Measurements from ENCODE around the gene SSTR1.

SSTR1 gene

GRCh38 chr14:38243696-38244240 lies 36.1 kb downstream of the SSTR1 start:
- no peak for DNase-seq

- DNase-seq, result no peak
Observed at GRCh38 chr14:38248321-38249028, 40.8 kb downstream of the SSTR1 start.

- no peak for DNase-seq
Observed at GRCh38 chr14:38250331-38250730, 42.6 kb downstream of the SSTR1 start.

- no peak for DNase-seq
Observed at GRCh38 chr14:38252066-38252710, 44.5 kb downstream of the SSTR1 start.

GRCh38 chr14:38253676-38254075 lies 46.0 kb downstream of the SSTR1 start:
- no peak for DNase-seq

- no peak for DNase-seq
Observed at GRCh38 chr14:38254571-38255407, 47.1 kb downstream of the SSTR1 start.

- peak; percentile 1 for DNase-seq
Observed at GRCh38 chr14:38255408-38255672, 47.6 kb downstream of the SSTR1 start.

GRCh38 chr14:38255673-38256532 lies 48.2 kb downstream of the SSTR1 start, which contains the start of gene CLEC14A:
CLEC14A (minus strand) TSS chr14:38256093; CDS start chr14:38256022, 71 bp downstream.
- DNase-seq, result no peak

- no peak for DNase-seq
Observed at GRCh38 chr14:38256533-38256840, 48.8 kb downstream of the SSTR1 start.

GRCh38 chr14:38257507-38257906 lies 49.8 kb downstream of the SSTR1 start:
- no peak for DNase-seq

- DNase-seq, result no peak
Observed at GRCh38 chr14:38261620-38262019, 53.9 kb downstream of the SSTR1 start.
